Central memory CD4-positive, alpha-beta T cell (primary cell): ENCODE results near the gene HCN4.

ENCODE experiments used
- DNase-seq: peaks from one replicate; pipeline ENCODE4 v3.0.0; 2022

Gene HCN4

DNA sequence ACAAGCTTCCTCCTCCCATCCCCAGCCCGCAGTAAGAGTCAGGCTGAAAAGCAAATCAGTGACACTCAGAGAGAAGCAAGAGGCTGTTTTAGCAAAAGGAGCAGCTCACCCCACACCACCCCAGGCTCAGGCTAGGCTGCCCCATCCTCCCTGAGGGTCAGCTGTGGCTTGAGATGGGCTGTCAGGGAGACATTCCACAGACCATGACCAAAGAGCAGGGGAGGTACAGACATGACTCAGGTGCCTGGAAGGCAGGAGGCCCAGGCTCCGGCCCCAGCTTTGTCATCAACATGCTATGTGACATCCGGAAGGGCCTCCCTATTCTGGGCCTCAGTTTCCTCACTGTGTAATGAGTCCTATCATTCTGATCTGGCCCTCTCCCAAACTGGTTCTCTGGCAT lies 24.7 kb downstream of the HCN4 start:
- no peak for DNase-seq

DNA sequence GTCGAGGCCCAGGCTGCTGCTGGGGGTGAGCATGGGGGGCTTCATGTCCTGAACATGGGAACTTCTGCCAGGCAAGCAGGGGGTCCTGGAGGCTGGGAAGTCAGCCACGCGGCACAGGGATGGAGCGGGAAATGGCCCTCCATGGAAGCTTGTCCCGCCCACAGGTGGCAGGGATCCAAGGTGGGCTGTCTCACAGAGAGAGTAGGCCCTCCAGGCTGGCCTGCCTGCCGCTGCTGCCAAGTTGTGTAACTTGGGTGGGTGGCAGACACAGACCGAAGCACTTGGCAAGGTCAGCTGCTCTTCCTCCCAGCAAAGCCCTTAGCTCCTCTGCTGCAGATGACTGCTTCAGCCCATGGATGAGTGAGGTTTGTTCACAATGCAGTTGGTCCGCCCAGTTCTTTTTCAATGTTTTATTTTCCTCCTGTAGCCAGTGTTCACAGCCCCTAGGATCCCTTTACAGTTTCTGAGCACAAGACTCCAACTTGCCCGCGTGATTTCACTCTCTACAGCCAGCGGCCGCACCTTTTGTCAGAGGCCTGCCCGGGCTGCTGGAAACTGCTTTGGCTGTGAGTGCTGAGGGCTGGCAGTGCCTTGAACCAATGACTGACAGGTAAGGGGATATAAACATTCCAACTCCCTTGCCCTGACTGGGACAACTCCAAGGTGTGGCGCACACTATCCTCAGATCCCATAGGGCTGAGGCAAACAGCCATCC lies 26.7 kb downstream of the HCN4 start:
- DNase-seq, result no peak

DNA sequence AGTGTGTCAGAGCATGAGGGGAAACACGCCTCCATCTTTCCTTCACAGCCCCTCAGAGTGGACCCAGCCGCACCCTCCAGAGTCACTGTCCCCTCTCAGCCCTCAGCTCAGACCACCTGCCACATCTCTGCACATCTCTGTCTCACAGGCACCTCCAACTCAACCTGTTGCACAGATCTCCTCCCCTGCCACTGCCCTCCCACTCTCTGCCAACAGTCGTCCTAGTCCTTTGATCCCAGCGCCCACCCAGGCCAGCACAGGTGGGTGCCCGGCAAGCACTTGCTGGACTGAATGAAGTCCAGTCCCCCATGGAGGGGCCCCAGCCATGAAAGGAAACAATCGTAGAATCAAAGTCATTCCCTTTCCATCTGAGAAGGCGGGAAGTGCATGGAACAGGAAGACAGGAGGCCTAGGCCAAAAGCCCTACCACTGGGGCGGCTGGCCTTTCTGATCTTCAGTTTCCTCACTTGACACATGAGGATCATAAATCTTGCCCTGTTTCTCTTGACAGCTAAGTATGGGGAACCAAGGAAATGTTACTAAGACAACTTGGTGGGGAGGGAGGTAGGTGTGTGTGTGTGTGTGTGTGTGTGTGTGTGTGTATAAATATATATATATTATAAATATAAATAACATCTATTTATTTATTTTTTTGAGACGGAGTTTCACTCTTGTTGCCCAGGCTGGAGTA lies 28.1 kb downstream of the HCN4 start:
- no peak for DNase-seq

DNA sequence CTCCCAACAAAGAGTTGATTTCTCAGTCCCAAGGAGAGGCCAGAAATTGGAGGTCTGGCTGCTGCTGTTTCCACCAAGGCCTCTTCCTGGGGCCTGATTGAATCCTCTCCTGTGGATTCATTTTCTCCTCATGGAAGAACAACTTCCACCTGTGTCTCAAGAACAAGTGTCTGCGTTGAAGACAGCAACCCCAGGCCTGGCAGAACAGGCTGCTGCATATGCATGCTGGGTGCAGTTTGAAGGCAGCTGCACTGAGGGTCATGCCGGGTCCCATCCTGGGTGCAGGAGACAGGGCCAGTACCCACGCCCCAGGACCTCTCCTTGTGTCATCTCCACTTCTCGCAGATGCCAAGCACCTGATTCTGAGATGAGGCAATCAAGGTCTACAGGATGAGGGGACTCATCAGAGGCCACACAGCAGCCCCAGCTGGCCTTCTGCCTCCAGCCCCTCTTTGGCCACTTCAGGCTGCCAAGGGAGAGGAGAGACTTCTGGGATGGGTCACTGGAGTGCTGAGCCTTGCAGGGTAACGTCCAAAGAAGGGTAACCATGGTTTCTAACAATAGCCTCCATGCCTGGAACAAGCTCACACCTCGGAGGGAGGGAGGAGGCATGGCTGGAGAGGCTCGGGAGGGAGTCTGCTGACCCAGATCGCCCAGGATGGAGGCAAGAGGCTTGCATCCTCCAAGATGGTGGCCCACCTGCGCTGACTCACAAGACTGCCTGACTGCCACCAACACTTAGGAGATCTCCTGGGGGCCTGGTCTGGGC lies 30.0 kb downstream of the HCN4 start:
- no peak for DNase-seq

DNA sequence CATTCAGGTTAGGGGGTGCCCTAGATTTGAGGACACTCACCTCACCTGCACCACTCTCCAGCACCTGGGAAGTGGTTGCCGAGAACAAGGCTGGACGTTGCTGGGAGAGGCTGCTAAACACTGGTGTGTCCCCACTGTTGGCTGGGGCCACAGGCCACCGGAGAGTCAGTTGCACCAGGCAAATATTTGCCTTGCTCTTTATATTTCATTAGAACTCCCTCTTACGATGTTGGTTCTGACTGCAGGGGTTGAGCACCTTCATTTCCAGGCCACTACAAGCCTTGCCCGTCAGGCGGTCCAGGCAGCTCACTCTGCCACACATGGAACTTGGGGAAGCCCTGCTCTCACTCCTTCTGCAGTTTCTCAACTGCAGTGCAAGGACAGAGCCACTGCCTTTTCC lies 30.7 kb downstream of the HCN4 start:
- no peak for DNase-seq

DNA sequence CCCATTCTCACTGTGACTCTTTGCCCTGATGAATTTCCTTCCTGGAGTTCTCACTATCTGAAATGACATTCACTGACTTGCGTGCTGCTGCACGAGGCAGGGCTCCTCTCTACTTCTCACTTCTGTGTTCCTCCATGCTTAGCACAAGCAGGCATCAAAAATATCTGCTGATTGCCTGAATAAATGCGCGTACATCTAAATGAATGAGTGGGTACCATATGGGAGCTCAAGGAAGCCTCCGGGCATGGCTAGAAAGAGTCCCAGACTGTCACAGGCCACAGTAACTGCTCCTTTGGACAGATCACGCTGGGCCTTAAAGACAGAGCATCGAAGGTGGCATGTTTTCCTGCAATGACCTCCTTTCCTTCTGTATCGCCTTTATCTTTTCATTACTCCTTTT lies 31.6 kb downstream of the HCN4 start:
- DNase-seq, result no peak

DNA sequence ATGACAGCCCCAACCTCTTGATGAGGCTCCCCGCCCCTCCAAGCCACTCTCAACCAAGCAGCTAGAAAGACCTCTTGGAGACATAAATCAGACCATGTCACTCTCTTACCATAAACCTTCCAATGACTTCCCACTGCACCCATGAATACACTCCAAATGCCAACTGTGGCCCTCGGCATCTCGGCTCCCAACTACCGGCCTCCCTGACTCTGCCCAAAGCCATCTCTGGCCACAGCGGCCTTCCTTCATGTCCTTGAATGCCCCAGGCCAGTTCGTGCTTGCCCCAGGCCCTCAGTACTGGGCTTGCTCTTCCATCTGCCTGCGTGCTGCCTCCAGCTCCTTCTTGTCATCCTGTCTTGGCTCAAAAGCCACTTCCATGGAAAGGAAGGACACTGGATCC lies 32.0 kb downstream of the HCN4 start:
- no peak for DNase-seq

DNA sequence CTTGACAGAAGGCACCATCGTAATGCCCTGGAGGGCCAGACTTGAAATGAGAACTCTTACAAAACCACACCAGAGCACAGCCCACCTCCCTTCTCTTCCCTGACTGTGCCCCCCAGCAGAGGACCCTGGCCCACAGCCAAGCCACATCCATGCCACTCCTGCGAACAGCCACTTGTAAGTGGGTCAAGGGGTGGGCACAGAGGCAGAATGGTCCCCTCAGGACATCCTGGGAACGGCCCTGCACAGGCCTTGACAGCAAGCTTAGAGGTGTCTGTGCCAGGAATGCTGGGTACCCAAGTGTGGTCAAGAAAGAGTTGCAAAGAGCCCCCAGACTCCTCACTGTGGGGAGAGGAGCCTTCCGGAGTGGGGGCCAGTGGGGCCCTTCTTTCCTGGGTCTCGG lies 33.3 kb downstream of the HCN4 start:
- no peak for DNase-seq

DNA sequence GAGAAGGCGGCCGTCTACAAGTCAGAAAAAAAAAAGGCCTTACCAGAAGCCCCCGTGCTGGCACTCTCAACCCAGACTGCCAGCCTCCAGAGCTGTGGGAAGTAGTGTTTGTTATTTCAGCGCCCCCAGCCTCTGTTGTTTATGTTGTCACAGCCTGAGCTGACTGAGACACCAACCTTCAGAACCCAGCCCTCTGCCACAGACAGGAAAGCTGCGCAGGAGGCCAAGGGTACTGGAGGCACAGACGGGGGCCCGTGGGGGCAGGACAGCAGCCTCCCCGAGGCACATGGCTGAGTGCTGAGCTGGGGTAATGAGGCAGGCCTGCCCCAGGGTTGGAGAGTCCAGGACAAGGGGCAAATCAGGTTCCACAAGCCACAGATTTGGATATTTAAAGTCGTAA lies 33.7 kb downstream of the HCN4 start:
- DNase-seq, result no peak

DNA sequence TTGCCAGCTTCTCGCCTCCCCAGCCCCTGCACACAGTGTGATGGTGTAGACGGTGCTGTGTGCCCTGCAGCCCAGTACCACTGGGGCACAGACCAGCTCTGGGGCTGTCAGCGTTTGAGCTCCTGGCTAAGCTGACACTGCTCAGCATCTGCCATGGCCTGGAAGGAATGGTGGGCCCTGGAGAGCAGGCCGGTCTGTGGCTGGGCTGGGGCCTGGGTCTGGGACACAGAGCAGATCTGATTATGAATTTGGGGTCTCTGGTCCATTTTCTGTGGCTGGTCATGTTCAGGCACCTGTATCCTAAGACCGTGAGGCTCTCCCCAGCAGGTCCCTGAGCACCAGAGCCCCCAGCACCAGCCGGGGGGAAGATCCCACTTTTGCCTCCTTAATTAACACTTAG lies 34.7 kb downstream of the HCN4 start:
- no peak for DNase-seq

DNA sequence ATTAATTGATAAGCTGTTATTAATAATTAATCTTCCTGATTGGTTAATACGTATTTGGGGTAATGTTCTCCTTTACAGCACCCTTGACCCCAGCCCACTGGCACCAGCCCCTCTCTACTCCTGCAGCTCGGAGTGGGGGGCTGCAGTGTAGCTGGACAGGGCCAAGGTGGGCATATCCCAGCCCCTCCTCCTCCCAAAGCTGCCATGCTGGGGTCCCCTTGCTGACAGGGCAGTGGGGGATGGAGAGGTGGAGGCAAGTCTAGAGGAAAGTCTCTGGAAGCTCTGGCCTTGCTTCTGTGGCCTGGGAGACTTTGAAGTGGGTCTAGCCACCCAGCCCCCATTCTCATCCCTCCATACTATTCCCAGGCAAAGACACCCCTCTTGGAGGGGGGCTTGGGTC lies 35.8 kb downstream of the HCN4 start:
- no peak for DNase-seq

DNA sequence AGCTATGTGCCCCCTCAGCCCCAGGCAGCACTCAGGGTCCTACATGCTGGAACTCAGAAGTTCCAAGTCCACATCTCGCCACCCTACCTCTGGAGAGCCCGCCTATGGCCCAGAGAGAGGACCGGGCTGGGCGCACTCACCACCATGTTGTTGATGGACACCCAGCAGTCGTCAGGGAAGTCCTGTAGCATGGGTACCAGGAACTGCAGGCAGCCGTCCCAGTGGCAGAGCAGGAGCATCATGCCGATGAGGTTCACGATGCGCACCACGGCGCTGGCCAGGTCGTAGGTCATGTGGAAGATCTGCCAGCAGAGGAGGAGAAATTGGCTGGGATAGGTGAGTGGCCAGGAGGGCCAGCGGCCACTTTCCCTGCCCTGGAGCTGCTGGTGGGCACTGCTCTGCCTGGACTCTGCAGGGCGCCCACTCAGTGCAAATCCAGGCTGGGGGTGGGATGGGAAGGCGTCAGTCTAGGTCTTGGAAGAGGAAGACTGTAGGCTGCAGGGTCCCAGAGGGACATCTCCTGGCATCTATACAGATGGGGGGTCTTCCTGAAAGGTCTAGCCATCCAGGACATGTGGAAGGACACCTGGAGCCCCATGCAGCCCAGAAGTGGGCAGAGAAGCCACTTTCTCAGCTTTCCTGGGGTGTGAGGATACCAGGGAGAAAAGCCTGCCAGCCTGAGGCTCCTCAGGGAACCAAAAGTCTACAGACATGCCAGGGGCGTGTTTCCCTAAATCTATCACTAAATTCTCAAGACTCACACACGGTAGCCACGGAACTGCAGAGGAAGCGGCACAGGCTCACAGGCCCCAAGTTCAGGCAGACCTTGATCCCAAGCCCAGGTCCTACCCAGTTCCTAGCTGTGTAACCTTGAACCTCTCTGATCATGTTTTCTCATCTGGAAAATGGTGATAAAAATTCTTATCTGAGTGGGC lies 36.5 kb downstream of the HCN4 start:
- DNase-seq, result no peak

DNA sequence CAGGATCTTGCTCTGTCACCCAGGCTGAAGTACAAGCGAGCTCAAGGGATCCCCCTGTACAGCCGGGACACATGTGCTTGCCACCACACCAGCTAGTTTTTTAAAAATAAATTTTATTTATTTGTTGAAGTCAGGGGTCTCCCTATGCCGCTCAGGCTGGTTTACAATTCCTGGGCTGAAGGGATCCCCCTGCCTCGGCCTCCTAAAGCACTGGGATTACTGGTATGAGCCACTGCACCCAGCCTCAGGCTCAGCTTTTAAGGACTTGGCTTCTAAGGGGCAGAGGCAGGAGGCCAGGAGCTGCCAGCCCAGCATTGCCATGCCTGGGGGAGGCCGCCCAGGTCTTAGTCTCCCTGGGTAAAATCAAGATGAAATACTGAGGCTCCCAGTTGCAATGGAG lies 37.3 kb downstream of the HCN4 start:
- no peak for DNase-seq

DNA sequence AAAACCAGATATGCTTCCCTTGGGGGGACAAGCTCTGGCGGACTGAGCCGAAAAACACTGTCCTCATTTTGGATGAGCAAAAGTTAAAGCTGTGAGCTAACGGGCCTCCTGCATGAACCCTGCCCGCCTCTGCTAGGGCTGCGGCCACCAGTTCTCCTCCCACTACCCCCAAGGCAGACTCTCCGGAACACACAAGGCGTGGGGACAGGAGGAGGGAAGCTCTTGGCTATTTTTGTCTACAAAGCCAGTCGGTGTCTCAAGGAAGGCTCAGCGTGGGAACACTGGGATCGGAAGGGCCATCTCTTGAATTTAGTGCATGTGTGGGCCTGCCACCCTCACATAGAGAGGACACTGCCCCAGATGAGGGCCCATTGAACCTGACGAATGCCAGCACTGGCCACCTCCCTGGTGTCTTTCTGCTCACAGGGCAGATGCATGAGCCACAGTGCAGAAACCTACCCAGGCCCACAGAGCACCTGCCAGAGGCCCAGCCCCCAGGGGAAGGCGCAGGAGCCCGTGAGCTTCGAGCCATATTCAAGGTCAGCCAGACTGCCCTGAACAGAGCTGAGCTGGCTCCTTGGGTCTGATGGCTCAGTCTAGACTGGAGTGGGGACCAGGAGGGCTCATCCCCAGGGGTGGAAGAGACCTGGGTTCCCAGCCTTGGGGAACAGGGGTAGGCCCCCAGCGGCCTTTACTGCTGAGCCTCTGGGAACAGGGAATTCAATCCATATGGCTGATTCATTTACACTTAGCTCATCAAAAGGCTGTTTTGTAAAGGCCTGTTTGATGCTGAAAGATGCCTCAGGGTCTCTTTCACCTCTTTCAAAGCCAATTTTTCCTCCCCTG lies 38.3 kb downstream of the HCN4 start:
- DNase-seq, result no peak

DNA sequence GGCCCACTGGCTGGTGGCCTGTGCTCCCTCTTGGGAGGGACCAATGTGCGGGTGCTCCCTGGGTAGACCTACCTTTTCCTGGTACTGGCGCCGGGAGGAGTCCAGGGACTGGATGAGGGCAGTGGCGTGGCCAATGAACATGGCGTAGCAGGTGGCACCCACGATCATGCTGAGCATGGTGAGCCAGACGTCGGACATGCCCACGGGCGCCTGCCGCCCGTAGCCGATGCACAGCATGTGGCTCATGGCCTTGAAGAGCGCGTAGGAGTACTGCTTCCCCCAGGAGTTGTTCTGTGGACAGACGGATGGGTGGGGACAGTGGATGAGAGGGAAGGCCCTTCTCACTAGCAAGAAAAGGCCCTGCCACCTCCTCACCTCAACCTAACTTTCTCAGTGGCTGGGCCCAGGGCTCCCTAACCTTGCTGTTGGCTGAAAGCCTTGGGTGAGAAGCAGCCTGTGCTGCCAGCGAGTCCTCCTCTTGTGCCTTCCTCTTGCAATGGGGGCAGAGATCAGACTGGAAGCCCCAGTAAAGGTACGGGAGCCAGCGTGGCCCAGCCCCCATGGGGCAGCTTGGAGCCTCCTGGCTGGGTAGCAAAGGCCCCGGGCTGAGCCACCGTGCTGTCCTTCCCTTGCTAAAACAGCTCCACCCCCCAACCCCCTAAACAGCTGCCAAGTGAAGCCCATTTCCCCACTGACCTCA lies 39.1 kb downstream of the HCN4 start:
- DNase-seq, result no peak

DNA sequence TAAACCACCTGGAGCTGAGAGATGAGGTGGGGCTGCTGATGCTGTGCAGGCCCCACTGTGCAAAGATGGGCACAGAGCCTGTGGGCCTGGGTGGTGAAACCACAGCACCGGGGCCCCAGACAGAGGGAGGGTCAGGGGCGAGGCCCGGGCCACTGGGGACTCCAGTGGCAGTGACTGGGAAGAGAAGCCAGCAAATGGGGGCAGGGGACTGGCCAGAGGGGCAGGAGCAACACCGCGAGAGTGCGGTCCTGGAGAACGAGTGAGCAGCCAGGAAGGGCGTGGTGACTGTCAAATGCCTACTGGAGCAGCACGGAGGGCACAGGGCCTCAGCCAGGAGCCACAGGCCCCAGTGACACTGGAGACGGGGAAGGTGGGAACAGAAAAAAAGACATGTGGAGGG lies 39.8 kb downstream of the HCN4 start:
- DNase-seq, result no peak

DNA sequence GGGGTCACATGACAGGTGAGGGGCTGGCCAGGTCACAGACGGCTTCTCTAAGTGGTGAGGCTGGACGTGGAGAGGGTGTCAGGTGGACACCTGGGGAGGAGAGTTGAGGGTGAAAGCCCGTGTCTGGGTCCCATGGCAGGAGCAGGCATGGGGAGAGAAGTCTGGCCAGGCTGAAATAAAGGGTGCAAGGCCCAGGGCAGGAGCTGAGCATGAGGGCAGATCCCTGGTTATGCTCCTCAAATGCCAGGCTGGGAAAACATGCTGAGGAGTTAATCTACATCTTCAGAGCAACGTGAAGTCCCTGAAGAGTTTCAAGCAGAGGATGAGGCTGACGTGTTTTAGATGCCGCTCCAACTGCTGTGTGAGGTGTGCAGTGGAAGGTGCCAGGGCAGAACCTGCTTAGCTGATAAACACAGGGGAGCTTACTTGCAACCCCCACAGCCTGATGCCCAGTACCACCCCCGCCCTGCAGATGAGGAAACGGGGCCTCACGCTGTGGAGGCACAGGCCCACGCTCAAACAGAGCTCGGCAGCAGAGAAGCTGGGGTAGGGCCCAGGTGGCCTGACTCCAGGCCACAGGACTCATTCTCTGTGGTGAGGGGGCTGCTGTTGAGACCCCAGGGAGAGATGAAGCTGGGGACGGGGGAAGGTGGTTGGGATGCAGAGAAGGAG lies 40.5 kb downstream of the HCN4 start:
- no peak for DNase-seq

DNA sequence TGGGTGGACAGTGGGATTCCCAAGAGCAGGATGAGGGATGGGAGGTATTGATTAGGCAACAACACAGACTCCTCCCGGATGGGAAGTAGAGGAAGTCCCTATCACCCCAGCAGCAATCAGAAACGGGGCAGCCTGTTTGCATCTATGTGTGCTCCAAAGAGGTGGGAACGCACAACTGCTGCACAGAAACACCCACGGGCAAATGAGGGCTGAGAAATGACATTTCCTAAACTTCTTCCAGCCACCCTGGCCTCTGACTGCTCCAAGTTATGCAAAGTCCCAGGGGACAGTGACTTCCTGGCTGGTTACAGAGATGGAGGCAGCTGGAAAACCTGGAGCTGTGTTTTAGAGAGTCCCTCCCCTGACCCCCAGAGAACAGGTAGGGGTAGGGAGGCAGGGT lies 42.6 kb downstream of the HCN4 start:
- DNase-seq, result no peak

DNA sequence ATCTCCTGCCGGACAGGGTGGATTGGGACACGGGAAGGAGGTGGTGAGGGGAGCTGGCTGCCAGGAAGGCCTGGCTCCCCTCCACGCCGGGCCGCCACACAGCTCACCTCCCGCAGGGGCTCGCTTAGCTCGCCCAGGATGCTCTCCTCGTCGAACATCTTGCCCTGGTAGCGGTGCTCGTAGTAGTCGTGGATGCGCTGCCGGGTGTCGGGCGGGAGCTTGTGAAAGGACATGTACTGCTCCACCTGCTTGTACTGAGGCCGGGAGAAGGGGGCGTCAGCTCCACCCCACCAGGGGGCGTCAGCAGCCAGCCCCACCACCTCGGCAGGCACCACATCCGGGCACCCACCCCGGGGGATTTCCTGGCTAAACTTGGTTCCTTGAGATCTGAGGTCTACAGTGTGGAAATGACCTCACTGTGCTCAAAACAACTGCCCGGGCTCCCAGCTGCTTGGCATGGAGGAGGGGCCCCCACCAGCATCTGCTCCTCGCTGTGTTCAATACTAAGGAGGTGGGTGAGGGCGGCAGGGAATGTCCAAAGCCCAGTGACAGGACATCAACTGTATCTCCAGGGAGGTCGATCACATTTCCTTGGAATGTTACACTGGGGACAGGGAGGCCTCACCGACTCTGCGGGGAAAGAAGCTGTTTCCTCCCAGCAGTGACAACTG lies 43.4 kb downstream of the HCN4 start:
- no peak for DNase-seq

DNA sequence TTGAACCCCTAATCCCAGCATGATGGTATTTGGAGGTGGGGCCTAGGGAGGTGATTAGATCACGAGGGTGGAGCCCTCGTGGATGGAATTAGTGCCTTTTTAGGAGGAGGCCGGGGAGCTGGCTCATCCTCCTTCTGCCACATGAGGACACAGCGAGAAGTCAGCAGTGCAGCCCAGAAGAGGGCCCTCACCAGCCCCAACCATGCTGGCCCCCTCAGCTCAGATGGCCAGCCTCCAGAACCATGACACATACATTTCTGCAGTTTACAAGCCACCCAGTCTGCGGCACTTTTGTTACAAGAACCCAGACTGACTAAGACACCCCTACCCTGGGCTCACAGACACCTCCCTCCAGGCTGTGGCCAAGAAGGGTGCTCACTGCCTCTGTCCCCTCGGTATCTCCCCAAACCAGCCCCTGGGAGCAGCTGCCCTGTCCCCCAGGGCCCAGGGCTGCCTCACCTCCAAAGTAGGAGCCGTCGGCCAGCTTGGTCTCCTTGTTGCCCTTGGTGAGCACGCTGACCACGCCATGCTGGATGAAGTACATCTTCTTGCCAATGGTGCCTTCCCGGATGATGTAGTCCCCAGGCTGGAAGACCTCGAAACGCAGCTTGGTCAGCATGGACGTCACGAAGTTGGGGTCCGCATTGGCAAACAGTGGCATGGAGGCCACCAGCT lies 44.1 kb downstream of the HCN4 start:
- no peak for DNase-seq
